ENCODE measurements around the gene AFAP1.

Gene AFAP1

GRCh38 chr4:7841071-7841470, 98.6 kb downstream of the AFAP1 start:
- DNase-seq (ENCODE audit: low spot score), result no peak

- no peak for DNase-seq (ENCODE audit: low spot score)
These were observed 99.8 kb downstream of the AFAP1 start for GRCh38 chr4:7839856-7840255.

- DNase-seq (ENCODE audit: low spot score), result no peak
These were observed 101.4 kb downstream of the AFAP1 start for GRCh38 chr4:7838136-7838782.

- DNase-seq (ENCODE audit: low spot score), result no peak
These were observed 102.0 kb downstream of the AFAP1 start for GRCh38 chr4:7837597-7838135.

GRCh38 chr4:7831858-7832730, 107.6 kb downstream of the AFAP1 start:
- no peak for DNase-seq (ENCODE audit: low spot score)

GRCh38 chr4:7831330-7831729, 108.3 kb downstream of the AFAP1 start:
- no peak for DNase-seq (ENCODE audit: low spot score)

- no peak for DNase-seq (ENCODE audit: low spot score)
These were observed 108.9 kb downstream of the AFAP1 start for GRCh38 chr4:7830747-7831146.

- no peak for DNase-seq (ENCODE audit: low spot score)
These were observed 109.7 kb downstream of the AFAP1 start for GRCh38 chr4:7829652-7830580.

GRCh38 chr4:7828793-7829301, 110.8 kb downstream of the AFAP1 start:
- no peak for DNase-seq (ENCODE audit: low spot score)

- peak; percentile 47 for DNase-seq (ENCODE audit: low spot score)
These were observed 111.5 kb downstream of the AFAP1 start for GRCh38 chr4:7828011-7828720.

- DNase-seq (ENCODE audit: low spot score), result no peak
These were observed 112.1 kb downstream of the AFAP1 start for GRCh38 chr4:7827566-7827965.

GRCh38 chr4:7826909-7827306, 112.8 kb downstream of the AFAP1 start:
- no peak for DNase-seq (ENCODE audit: low spot score)

GRCh38 chr4:7826176-7826908, 113.3 kb downstream of the AFAP1 start:
- no peak for DNase-seq (ENCODE audit: low spot score)

GRCh38 chr4:7824218-7824617, 115.4 kb downstream of the AFAP1 start:
- no peak for DNase-seq (ENCODE audit: low spot score)

- no peak for DNase-seq (ENCODE audit: low spot score)
These were observed 116.2 kb downstream of the AFAP1 start for GRCh38 chr4:7823416-7823824.

GRCh38 chr4:7822877-7823276, 116.8 kb downstream of the AFAP1 start:
- no peak for DNase-seq (ENCODE audit: low spot score)

GRCh38 chr4:7822137-7822505, 117.5 kb downstream of the AFAP1 start:
- DNase-seq (ENCODE audit: low spot score), result no peak

- no peak for DNase-seq (ENCODE audit: low spot score)
These were observed 118.2 kb downstream of the AFAP1 start for GRCh38 chr4:7821245-7822136.

- no peak for DNase-seq (ENCODE audit: low spot score)
These were observed 119.4 kb downstream of the AFAP1 start for GRCh38 chr4:7820031-7820818.
